Parathyroid adenoma (tissue), 2 donors: ENCODE data around the gene ISCU.

ENCODE experiments used
- H2AFZ ChIP-seq: fragments of 300-600 bp; sonication (generic); one replicate; pipeline ENCODE4 v1.7.0; 2017; ENCODE audit warnings: antibody characterized with exemption, mild to moderate bottlenecking
- H3K27ac ChIP-seq: fragments of 300-600 bp; sonication (generic); one replicate; pipeline ENCODE4 v1.7.0; 2017
- H3K27me3 ChIP-seq: fragments of 300-600 bp; sonication (generic); one replicate; pipeline ENCODE4 v1.7.0; 2017; ENCODE audit warnings: low read length; ENCODE audit not compliant: control insufficient read depth, insufficient read depth
- H3K36me3 ChIP-seq: fragments of 300-600 bp; sonication (generic); one replicate; pipeline ENCODE4 v1.7.0; 2017; ENCODE audit warnings: low read length; ENCODE audit not compliant: control insufficient read depth, insufficient read depth
- H3K4me1 ChIP-seq: fragments of 300-600 bp; sonication (generic); one replicate; pipeline ENCODE4 v1.7.0; 2017; ENCODE audit warnings: control low read depth
- H3K4me2 ChIP-seq: fragments of 300-600 bp; sonication (generic); one replicate; pipeline ENCODE4 v1.7.0; 2017; ENCODE audit warnings: low read length
- H3K4me3 ChIP-seq: fragments of 300-600 bp; sonication (generic); one replicate; pipeline ENCODE4 v1.7.0; 2017; ENCODE audit warnings: low read depth, low read length
- H3K79me2 ChIP-seq: fragments of 300-600 bp; sonication (generic); one replicate; pipeline ENCODE4 v1.7.0; 2017; ENCODE audit warnings: control low read depth
- H3K9ac ChIP-seq: fragments of 300-600 bp; sonication (generic); one replicate; pipeline ENCODE4 v1.7.0; 2017; ENCODE audit warnings: mild to moderate bottlenecking
- H3K9me3 ChIP-seq: fragments of 300-600 bp; sonication (generic); one replicate; pipeline ENCODE4 v1.7.0; 2017; ENCODE audit warnings: low read length; ENCODE audit not compliant: control insufficient read depth
- CTCF ChIP-seq: fragments of 300-600 bp; sonication (generic); IDR thresholded peaks from one replicate; pipeline ENCODE4 v1.7.0; 2017; ENCODE audit warnings: antibody characterized with exemption, mild to moderate bottlenecking
- donor health status: primary hyperparathyroidism.

Gene ISCU

GRCh38 chr12:108542320-108542719 is 20.1 kb upstream of the ISCU start:
- H3K36me3 ChIP-seq: no peaks in the 10 kb centered on the region
- H3K4me2 ChIP-seq: no peak overlapping the region
- H3K9me3 ChIP-seq: no peaks in the 10 kb centered on the region
- H3K4me1 ChIP-seq: peaks cover 3% of the 10 kb centered on the region
- no peak for TF ChIP-seq CTCF
- peaks cover 27% of the 10 kb centered on the region for H3K79me2 ChIP-seq
- no peak overlapping the region for H3K27ac ChIP-seq
- H3K27me3 ChIP-seq: no peaks in the 10 kb centered on the region
- no peak overlapping the region for H3K9ac ChIP-seq
- no peak overlapping the region for H3K4me3 ChIP-seq
- no peak overlapping the region for H2AFZ ChIP-seq

DNA sequence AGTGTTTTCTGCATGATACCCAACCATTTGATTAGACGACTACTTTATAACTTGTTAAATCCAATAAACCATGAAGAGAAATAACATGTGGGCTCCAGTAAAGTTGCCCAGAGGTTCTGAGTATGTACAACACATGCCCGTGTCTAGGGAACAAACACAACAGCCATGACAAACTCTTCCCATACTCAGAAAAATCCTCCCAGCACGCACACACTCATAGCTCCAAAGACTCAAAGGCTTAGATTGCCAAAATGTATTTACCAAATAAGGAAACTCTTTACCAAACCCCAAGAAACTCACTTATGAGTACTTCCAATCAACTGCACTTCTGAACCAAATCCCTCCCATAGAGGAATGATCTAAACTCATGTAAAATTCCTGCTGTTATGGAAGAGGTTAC is 18.7 kb upstream of the ISCU start:
- no peak overlapping the region for H3K9ac ChIP-seq
- peaks cover 3% of the 10 kb centered on the region for H3K4me1 ChIP-seq
- no peak overlapping the region for H3K4me2 ChIP-seq
- no peaks in the 10 kb centered on the region for H3K36me3 ChIP-seq
- H3K79me2 ChIP-seq: peaks cover 35% of the 10 kb centered on the region
- H3K27ac ChIP-seq: no peak overlapping the region
- H2AFZ ChIP-seq: no peak overlapping the region
- TF ChIP-seq CTCF: no peak
- no peaks in the 10 kb centered on the region for H3K27me3 ChIP-seq
- H3K9me3 ChIP-seq: no peaks in the 10 kb centered on the region
- H3K4me3 ChIP-seq: no peak overlapping the region

- H3K79me2 ChIP-seq: peaks cover 59% of the 10 kb centered on the region
- H3K4me3 ChIP-seq: no peak overlapping the region
- H3K9ac ChIP-seq: no peak overlapping the region
- H2AFZ ChIP-seq: no peak overlapping the region
- H3K9me3 ChIP-seq: no peaks in the 10 kb centered on the region
- no peak for TF ChIP-seq CTCF
- peaks cover 3% of the 10 kb centered on the region for H3K4me1 ChIP-seq
- H3K27me3 ChIP-seq: no peaks in the 10 kb centered on the region
- H3K27ac ChIP-seq: no peak overlapping the region
- no peaks in the 10 kb centered on the region for H3K36me3 ChIP-seq
- no peak overlapping the region for H3K4me2 ChIP-seq
Measured at GRCh38 chr12:108547686-108548085, 14.7 kb upstream of the ISCU start.

DNA sequence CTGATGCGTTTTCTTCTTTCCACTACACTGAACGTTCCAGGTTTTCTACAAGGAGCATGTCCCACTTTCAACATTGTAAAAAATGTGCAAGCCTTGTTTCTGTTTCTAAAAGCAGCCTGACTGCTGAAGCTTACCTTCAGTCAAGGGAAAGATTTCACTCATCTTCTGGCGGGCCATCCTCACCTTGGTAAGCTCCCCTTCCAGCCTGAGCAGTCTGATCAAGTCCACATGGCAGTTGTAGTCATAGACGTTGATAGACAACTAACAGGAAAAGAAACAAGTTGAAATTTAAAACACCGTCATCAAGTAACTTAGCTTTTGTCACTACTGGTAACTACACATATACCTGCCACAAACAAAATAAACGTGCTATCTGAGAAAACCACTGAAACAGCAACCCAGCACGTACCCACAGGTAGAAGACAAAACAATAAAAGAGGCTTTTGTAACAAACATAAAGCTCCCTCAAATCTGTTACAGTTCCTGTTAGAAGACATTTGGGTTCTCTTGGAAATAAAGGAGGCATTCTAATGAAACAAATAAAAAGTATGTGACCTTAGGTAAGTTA is 13.4 kb upstream of the ISCU start:
- H3K79me2 ChIP-seq: peaks cover 64% of the 10 kb centered on the region
- H3K9ac ChIP-seq: no peak overlapping the region
- no peak overlapping the region for H3K27ac ChIP-seq
- no peak for TF ChIP-seq CTCF
- H3K4me2 ChIP-seq: no peak overlapping the region
- H3K9me3 ChIP-seq: no peaks in the 10 kb centered on the region
- H3K4me3 ChIP-seq: no peak overlapping the region
- peaks cover 7% of the 10 kb centered on the region for H3K4me1 ChIP-seq
- H2AFZ ChIP-seq: no peak overlapping the region
- H3K27me3 ChIP-seq: no peaks in the 10 kb centered on the region
- H3K36me3 ChIP-seq: no peaks in the 10 kb centered on the region

DNA sequence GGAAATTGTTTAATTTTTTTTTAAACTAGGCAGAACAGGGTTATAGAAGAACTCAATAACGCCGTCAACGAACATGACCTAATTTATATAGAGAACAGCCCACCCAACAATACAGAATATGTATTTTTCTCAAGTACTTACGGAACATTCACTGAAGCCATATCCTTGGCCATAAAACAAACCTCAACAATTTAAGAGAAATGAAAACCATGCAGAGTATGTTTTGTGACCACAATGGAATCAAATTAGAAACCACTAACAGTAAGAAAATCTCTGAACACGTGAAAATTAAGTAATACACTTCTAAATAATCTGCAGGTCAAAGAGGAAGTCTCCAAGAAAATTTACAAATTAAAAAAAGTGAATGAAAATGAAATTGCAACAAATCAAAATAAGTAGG is 10.9 kb upstream of the ISCU start:
- Histone ChIP-seq H2AFZ (no peak overlapping the region), H3K27me3 (no peaks in the 10 kb centered on the region), H3K4me1 (peaks cover 13% of the 10 kb centered on the region), H3K36me3 (no peaks in the 10 kb centered on the region), H3K4me2 (no peak overlapping the region), H3K9me3 (no peaks in the 10 kb centered on the region), H3K79me2 (peaks cover 66% of the 10 kb centered on the region), H3K9ac (no peak overlapping the region), H3K4me3 (no peak overlapping the region), H3K27ac (no peak overlapping the region)
- no peak for TF ChIP-seq CTCF
